ENCODE measurements around the gene MRPL55. TPM values are rescaled to one million over a fixed set of nuclear protein-coding genes. Genes with fewer than 3 reads are reported as not detected.
A peak's percentile ranks its signal among the peaks of the same experiment; 100 is the strongest.

The MRPL55 gene
- total and polyA plus RNA-seq, 2 of the 13 experiments (the other 11 are each of a cell fraction or from before 2014, with no cell fraction given) = 58.6 to 92.9 TPM

GRCh38 chr1:228149406-228150119, 40.5 kb upstream of the MRPL55 start, which contains the start of gene GJC2 (continued):
- TF ChIP-seq PRDM4 (CRISPR knock-in tag; IDR thresholded peaks at IDR 0.05; ENCODE audit: borderline replicate concordance) = no peak
- no peak for TF ChIP-seq DR1 (CRISPR knock-in tag; IDR thresholded peaks at IDR 0.05)
- TF ChIP-seq ZBTB33 (CRISPR knock-in tag; IDR thresholded peaks at IDR 0.05) = no peak
- TF ChIP-seq ZBTB49 (CRISPR knock-in tag; IDR thresholded peaks at IDR 0.05; ENCODE audit: borderline replicate concordance) = no peak
- no peak for TF ChIP-seq AHR (CRISPR knock-in tag; IDR thresholded peaks at IDR 0.05)
- 0 out of 2 replicates have a peak, but pooled peaks have one; percentile 67 for TF ChIP-seq MYPOP (CRISPR knock-in tag; IDR thresholded peaks at IDR 0.05)
- no peak for TF ChIP-seq ZNF207 (IDR thresholded peaks at IDR 0.05; ENCODE audit: borderline replicate concordance)
- peak; percentile 38; the same call in 1 of the 2 replicates for TF ChIP-seq SPEN (CRISPR knock-in tag; IDR thresholded peaks at IDR 0.05; ENCODE audit: low read depth)
- TF ChIP-seq ASH2L (IDR thresholded peaks at IDR 0.05; ENCODE audit: insufficient read length, low read depth, low read length) = no peak
- no peak for TF ChIP-seq FOXA3 (CRISPR knock-in tag; IDR thresholded peaks at IDR 0.05)
- TF ChIP-seq HDAC2 (CRISPR knock-in tag; IDR thresholded peaks at IDR 0.05) = no peak
- no peak for TF ChIP-seq IRF9 (CRISPR knock-in tag; IDR thresholded peaks at IDR 0.05; ENCODE audit: borderline replicate concordance)
- no peak for TF ChIP-seq NFE2 (CRISPR knock-in tag; IDR thresholded peaks at IDR 0.05)
- TF ChIP-seq LRRFIP1 (CRISPR knock-in tag; conservative IDR thresholded peaks at IDR 0.05) = no peak
- TF ChIP-seq MED13 (CRISPR knock-in tag; IDR thresholded peaks at IDR 0.05) = no peak

Data from HepG2 (cell line).